ENCODE measurements around the gene CHD5.

Gene CHD5

DNA sequence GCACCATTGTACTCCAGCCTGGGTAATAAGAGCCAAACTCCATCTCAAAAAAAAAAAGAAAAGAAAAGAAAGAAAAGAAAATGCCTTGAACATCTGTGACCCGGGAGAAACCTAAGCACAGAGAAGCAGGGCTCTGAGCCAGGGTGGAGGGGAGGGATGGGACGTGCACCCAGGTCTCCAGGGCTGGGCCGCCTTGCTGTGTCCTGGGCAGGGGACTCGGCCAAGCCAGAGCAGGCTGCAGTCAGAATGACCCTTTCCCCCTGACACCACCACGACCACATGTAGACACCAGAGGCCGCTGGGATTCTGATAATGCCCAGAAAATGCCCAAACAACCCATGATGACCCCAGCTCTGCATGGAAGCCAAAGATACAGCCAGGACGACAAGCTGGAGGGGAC is 17.8 kb downstream of the CHD5 start:
- no peak for DNase-seq (ENCODE audit: low read depth)
- TF ChIP-seq, protein P1, sequence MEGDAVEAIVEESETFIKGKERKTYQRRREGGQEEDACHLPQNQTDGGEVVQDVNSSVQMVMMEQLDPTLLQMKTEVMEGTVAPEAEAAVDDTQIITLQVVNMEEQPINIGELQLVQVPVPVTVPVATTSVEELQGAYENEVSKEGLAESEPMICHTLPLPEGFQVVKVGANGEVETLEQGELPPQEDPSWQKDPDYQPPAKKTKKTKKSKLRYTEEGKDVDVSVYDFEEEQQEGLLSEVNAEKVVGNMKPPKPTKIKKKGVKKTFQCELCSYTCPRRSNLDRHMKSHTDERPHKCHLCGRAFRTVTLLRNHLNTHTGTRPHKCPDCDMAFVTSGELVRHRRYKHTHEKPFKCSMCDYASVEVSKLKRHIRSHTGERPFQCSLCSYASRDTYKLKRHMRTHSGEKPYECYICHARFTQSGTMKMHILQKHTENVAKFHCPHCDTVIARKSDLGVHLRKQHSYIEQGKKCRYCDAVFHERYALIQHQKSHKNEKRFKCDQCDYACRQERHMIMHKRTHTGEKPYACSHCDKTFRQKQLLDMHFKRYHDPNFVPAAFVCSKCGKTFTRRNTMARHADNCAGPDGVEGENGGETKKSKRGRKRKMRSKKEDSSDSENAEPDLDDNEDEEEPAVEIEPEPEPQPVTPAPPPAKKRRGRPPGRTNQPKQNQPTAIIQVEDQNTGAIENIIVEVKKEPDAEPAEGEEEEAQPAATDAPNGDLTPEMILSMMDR (IDR thresholded peaks at IDR 0.05; ENCODE audit: low read depth, low read length): no peak
- TF ChIP-seq, protein P2, sequence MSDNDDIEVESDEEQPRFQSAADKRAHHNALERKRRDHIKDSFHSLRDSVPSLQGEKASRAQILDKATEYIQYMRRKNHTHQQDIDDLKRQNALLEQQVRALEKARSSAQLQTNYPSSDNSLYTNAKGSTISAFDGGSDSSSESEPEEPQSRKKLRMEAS (IDR thresholded peaks at IDR 0.05; ENCODE audit: low read depth, low read length): no peak
- TF ChIP-seq POLR2A (IDR thresholded peaks at IDR 0.05; ENCODE audit: extremely low read depth, insufficient read length): no peak
- no peak for TF ChIP-seq MYC (IDR thresholded peaks at IDR 0.05; ENCODE audit: low read depth, low read length)
- H3K4me3 ChIP-seq (ENCODE audit: low read depth, low read length): no peak overlapping the region

DNA sequence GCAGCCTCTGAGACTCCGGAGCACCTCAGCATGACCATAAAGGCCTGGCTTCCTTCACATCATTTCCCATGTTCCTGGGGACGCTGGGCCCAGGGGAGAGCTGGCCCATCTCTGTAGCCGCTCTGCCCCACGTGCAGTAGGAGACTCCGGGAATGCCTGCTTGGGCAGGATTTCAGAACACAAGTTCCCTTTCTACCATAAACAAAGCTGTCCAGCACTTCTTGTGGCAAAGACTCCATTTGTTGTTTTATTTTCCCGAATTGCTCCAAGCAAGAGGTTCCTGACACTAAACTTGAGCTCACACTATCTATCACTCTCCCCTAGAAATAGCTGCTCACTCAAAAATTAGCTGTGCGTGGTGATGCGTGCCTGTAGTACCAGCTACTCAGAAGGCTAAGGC is 21.9 kb downstream of the CHD5 start:
- TF ChIP-seq MYC (IDR thresholded peaks at IDR 0.05; ENCODE audit: low read depth, low read length) (no peak), POLR2A (IDR thresholded peaks at IDR 0.05; ENCODE audit: extremely low read depth, insufficient read length) (no peak)
- TF ChIP-seq, protein P2 (IDR thresholded peaks at IDR 0.05; ENCODE audit: low read depth, low read length): no peak
- TF ChIP-seq, protein P1 (IDR thresholded peaks at IDR 0.05; ENCODE audit: low read depth, low read length): no peak
- no peak overlapping the region for H3K4me3 ChIP-seq (ENCODE audit: low read depth, low read length)
- no peak for DNase-seq (ENCODE audit: low read depth)

DNA sequence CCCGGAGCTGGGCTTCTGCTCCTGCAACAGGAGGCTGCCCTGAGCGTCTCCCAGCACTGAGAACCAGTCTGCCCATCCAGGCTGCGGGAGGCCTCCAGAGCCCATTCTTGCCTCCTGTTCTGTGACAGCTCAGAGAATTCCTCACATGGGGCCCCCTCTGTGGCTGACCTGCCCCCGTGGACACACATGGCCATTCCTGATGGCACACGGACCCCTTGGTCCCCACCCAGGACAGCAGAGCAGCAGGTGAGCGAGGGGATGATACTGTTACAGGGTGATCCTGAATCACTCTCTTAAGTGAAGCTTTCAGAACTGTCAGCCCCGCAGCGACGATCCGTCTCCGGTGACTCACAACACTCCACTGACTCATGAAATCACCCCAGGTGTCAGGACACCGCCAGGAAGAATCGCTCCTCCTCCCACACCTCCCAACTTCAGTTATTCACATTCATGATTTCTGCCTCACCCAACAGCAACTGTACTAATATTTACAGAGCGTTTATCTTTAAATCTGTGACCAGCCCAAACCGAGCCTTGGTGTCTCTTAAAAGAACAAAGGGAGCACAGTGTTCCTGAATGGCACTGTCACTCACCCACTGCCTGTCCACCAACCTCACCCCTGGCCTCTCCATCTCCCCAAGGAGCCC is 22.5 kb downstream of the CHD5 start:
- TF ChIP-seq, protein P2 (IDR thresholded peaks at IDR 0.05; ENCODE audit: low read depth, low read length): no peak
- peak; percentile 19; the same call in 1 of the 2 replicates for TF ChIP-seq MYC (IDR thresholded peaks at IDR 0.05; ENCODE audit: low read depth, low read length)
- no peak overlapping the region for H3K4me3 ChIP-seq (ENCODE audit: low read depth, low read length)
- DNase-seq (ENCODE audit: low read depth): peak; percentile 49

DNA sequence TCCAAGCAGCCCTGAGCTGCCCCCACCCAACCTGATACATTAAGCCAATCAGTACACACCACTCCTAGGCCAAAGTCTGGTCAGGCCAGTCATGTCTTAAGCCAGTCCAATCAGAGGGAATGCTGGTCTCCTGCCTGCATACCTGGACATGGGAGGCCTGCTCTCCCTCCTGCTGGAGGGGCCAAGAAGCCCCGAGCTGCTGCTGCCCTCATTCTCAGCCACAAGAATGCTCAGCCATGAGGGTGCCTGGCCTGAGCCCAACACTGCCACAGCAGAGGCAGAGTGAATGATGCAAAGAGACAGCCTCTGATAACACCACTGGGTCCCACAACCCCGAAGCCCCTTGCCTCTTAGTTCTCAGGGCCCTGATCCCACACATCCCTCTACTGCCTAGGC is 23.0 kb downstream of the CHD5 start:
- no peak for DNase-seq (ENCODE audit: low read depth)
- no peak overlapping the region for H3K4me3 ChIP-seq (ENCODE audit: low read depth, low read length)
- TF ChIP-seq, protein P2 (IDR thresholded peaks at IDR 0.05; ENCODE audit: low read depth, low read length): no peak
- no peak for TF ChIP-seq MYC (IDR thresholded peaks at IDR 0.05; ENCODE audit: low read depth, low read length)
- no peak for TF ChIP-seq POLR2A (IDR thresholded peaks at IDR 0.05; ENCODE audit: extremely low read depth, insufficient read length)
- TF ChIP-seq, protein P1 (IDR thresholded peaks at IDR 0.05; ENCODE audit: low read depth, low read length): no peak

DNA sequence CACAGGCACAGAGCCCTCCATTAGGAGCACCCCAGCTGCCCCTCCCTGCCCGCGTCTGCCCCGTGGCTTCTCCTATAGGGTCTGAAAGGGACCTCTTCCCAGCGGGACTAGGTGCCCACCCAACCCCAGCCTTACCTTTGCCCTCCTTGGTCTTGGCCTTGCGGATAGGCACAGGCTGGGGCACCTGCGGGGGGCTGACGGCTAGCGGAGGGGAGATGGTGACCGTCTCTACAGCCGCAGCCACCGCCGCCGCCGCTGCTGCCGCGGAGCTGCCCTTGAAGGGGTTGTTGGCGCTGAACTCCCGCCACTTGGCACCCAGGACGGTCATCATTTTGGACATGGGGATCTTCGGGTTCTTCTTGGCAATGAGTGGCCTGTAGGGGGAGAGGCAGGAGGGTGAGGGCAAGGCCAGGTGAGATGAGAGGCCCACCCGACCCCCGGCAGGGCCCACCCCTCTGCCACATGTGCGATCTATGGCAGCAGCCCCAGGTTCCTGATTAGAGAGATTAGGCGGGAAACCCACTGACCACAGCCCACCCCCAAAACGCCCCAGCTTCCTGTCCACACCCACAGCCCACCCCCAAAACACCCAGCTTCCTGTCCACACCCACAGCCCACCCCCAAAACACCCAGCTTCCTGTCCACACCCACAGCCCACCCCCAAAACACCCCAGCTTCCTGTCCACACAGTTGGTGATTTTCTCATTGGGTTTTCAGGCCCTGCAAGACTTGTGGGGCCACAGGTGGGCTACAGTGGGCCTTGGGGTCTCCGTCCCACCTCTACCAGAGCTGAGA is 25.4 kb downstream of the CHD5 start:
- TF ChIP-seq, protein P1 (IDR thresholded peaks at IDR 0.05; ENCODE audit: low read depth, low read length): no peak
- TF ChIP-seq POLR2A (IDR thresholded peaks at IDR 0.05; ENCODE audit: extremely low read depth, insufficient read length) (no peak), MYC (IDR thresholded peaks at IDR 0.05; ENCODE audit: low read depth, low read length) (no peak)
- TF ChIP-seq, protein P2 (IDR thresholded peaks at IDR 0.05; ENCODE audit: low read depth, low read length): no peak
- H3K4me3 ChIP-seq (ENCODE audit: low read depth, low read length): no peak overlapping the region
- DNase-seq (ENCODE audit: low read depth): peak; percentile 17

DNA sequence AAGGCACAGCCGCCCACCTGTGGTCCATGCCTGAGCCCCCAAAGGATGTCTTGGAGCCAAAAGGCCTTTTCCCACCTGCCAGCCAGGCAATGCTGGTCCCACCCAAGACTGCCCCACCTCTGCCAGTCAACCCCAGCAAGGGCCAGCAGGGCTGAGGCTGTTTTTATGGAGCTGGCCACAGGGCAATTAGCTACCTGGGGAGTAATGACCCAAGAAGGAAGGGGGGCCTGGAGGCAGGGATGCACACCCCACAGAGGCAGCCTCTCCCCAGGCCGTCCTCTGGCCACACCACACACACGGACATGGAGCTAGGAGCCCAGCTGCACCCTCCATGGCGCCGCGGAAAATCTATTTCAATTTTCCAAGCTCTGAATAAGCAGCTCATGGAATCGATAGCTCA is 27.2 kb downstream of the CHD5 start:
- DNase-seq (ENCODE audit: low read depth): no peak
- no peak overlapping the region for H3K4me3 ChIP-seq (ENCODE audit: low read depth, low read length)
- TF ChIP-seq, protein P2 (IDR thresholded peaks at IDR 0.05; ENCODE audit: low read depth, low read length): no peak
- TF ChIP-seq POLR2A (IDR thresholded peaks at IDR 0.05; ENCODE audit: extremely low read depth, insufficient read length) (no peak), MYC (IDR thresholded peaks at IDR 0.05; ENCODE audit: low read depth, low read length) (no peak)
- TF ChIP-seq, protein P1 (IDR thresholded peaks at IDR 0.05; ENCODE audit: low read depth, low read length): no peak
